ENCODE data around the gene CGB1. TPM values are rescaled to one million over a fixed set of nuclear protein-coding genes. Genes with fewer than 3 reads are reported as not detected.

Gene CGB1
- polyA plus RNA-seq, 1 donor (not counting 4 experiments of a cell fraction or from before 2014, with no cell fraction given), result not detected

DNA sequence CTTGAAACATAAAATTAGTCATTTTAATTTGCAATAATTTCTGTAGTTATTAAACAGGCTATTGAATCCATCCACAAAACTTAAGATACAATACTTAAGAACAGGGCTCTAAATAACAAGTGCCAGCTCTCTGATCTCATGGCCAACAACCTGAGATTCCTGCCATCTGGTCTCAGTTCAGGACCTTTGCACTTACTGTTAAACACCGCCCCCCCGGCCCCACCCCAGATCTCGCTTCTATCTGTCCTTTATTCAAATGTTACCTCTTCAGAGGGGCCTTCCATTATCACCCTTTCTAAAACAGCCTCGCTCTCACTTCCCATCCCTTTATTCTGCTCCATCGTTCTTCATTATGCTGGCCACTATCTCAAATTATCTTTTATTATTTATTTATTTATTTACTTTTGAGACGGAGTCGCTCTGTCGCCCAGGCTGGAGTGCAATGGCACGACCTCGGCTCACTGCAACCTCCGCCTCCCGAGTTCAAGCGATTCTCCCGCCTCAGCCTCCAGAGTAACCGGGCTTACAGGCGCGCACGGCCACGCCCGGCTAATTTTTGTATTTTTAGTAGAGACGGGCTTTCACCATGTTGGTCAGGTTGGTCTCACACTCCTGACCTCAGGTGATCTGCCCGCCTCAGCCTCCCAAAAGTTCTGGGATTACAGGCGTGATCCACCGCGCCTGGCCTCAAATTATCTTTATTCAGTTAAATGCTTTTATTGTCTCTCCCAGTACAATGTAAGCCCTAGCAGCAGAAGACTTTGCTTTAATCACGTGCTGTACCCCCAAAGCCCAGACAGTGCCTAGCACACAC lies 47.7 kb upstream of the CGB1 start:
- DNase-seq (ENCODE audit: low read depth, low spot score), result no peak
- peaks cover 16% of the 10 kb centered on the region for H3K4me1 ChIP-seq (ENCODE audit: control insufficient read depth, extremely low read depth, insufficient read depth, low read length)
- peaks cover 39% of the 10 kb centered on the region for H3K79me2 ChIP-seq (ENCODE audit: control insufficient read depth, insufficient read depth, low read length)
- peak overlapping the region; percentile 79 for H2AFZ ChIP-seq (ENCODE audit: control insufficient read depth, low read length)
- H3K4me2 ChIP-seq (ENCODE audit: control insufficient read depth, extremely low read depth, insufficient read depth, low read depth, low read length), result peak overlapping the region; percentile 79
- H3K4me3 ChIP-seq (ENCODE audit: control insufficient read depth in 2 of 3, extremely low read depth in 1 of 3, insufficient read depth in 2 of 3, low read depth in 1 of 3, low read length in 3 of 3), result peak overlapping the region; percentile 24 to 88 (median 75)
- H3K27ac ChIP-seq (ENCODE audit: control insufficient read depth, insufficient read depth, low read length), result peak overlapping the region; percentile 83
- peaks cover 16% of the 10 kb centered on the region for H4K20me1 ChIP-seq (ENCODE audit: control insufficient read depth, extremely low read depth, insufficient read depth, low read length)
- H3K9me1 ChIP-seq (ENCODE audit: control insufficient read depth, extremely low read depth, insufficient read depth, low read length), result no peaks in the 10 kb centered on the region
- no peaks in the 10 kb centered on the region for H3K9me3 ChIP-seq (ENCODE audit: control insufficient read depth, low read depth, low read length)
- dilution Hi-C loops (cut with MboI; ENCODE audit: extremely low pct_ligation_motif_present, low sequenced_read_pairs), result no loop called here
- no peak for FAIRE-seq
- TF ChIP-seq, protein P1, sequence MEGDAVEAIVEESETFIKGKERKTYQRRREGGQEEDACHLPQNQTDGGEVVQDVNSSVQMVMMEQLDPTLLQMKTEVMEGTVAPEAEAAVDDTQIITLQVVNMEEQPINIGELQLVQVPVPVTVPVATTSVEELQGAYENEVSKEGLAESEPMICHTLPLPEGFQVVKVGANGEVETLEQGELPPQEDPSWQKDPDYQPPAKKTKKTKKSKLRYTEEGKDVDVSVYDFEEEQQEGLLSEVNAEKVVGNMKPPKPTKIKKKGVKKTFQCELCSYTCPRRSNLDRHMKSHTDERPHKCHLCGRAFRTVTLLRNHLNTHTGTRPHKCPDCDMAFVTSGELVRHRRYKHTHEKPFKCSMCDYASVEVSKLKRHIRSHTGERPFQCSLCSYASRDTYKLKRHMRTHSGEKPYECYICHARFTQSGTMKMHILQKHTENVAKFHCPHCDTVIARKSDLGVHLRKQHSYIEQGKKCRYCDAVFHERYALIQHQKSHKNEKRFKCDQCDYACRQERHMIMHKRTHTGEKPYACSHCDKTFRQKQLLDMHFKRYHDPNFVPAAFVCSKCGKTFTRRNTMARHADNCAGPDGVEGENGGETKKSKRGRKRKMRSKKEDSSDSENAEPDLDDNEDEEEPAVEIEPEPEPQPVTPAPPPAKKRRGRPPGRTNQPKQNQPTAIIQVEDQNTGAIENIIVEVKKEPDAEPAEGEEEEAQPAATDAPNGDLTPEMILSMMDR (optimal IDR thresholded peaks at IDR 0.05 in 1 of 3, IDR thresholded peaks at IDR 0.05 in 1 of 3, conservative IDR thresholded peaks at IDR 0.05 in 1 of 3; ENCODE audit: extremely low read depth in 1 of 3, insufficient read depth in 2 of 3, low read length in 3 of 3), result no peak
- TF ChIP-seq EZH2 (IDR thresholded peaks at IDR 0.05; ENCODE audit: low read length), result no peak
- H3K36me3 ChIP-seq (ENCODE audit: control insufficient read depth in 2 of 2, extremely low read depth in 1 of 2, insufficient read depth in 2 of 2, low read length in 2 of 2), result peaks cover 7 to 15% of the 10 kb centered on the region in 2 experiments
- H3K27me3 ChIP-seq (ENCODE audit: control insufficient read depth, extremely low read depth, insufficient read depth, low read length), result no peaks in the 10 kb centered on the region
- H3K9ac ChIP-seq (ENCODE audit: control insufficient read depth, extremely low read depth, insufficient read depth, low read length), result peak overlapping the region; percentile 91

DNA sequence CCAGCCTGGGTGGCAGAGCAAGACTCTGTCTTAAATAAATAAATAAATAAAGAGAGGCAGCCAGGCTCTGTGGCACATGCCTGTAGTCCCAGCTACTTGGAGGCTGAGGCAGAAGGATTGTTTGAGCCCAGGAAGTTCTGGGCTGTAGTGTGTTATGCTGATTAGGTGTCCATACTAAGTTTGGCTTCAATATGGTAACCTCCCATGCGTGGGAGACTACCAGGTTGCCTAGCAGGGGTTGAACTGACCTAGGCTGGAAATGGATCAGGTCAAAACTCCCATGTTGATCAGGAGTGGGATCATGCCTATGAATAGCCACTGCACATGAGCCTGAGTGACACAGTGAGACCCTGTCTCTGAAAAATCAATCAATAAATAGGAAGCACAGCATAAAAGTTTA lies 44.6 kb upstream of the CGB1 start:
- Histone ChIP-seq H3K9me3 (ENCODE audit: control insufficient read depth, low read depth, low read length) (no peaks in the 10 kb centered on the region), H3K27me3 (ENCODE audit: control insufficient read depth, extremely low read depth, insufficient read depth, low read length) (no peaks in the 10 kb centered on the region), H3K36me3 (ENCODE audit: control insufficient read depth in 2 of 2, extremely low read depth in 1 of 2, insufficient read depth in 2 of 2, low read length in 2 of 2) (no peaks in the 10 kb centered on the region), H3K9me1 (ENCODE audit: control insufficient read depth, extremely low read depth, insufficient read depth, low read length) (no peaks in the 10 kb centered on the region), H3K27ac (ENCODE audit: control insufficient read depth, insufficient read depth, low read length) (no peak overlapping the region), H3K9ac (ENCODE audit: control insufficient read depth, extremely low read depth, insufficient read depth, low read length) (no peak overlapping the region), H3K79me2 (ENCODE audit: control insufficient read depth, insufficient read depth, low read length) (peaks cover 10% of the 10 kb centered on the region), H4K20me1 (ENCODE audit: control insufficient read depth, extremely low read depth, insufficient read depth, low read length) (no peaks in the 10 kb centered on the region), H3K4me2 (ENCODE audit: control insufficient read depth, extremely low read depth, insufficient read depth, low read depth, low read length) (no peak overlapping the region), H3K4me3 (ENCODE audit: control insufficient read depth in 2 of 3, extremely low read depth in 1 of 3, insufficient read depth in 2 of 3, low read depth in 1 of 3, low read length in 3 of 3) (no peak overlapping the region), H3K4me1 (ENCODE audit: control insufficient read depth, extremely low read depth, insufficient read depth, low read length) (peaks cover 4% of the 10 kb centered on the region), H2AFZ (ENCODE audit: control insufficient read depth, low read length) (no peak overlapping the region)
- FAIRE-seq (no peak), DNase-seq (ENCODE audit: low read depth, low spot score) (no peak)
- dilution Hi-C loops (cut with MboI; ENCODE audit: extremely low pct_ligation_motif_present, low sequenced_read_pairs), result no loop called here
- TF ChIP-seq EZH2 (IDR thresholded peaks at IDR 0.05; ENCODE audit: low read length), result no peak
- TF ChIP-seq, protein P1 (optimal IDR thresholded peaks at IDR 0.05 in 1 of 3, IDR thresholded peaks at IDR 0.05 in 1 of 3, conservative IDR thresholded peaks at IDR 0.05 in 1 of 3; ENCODE audit: extremely low read depth in 1 of 3, insufficient read depth in 2 of 3, low read length in 3 of 3), result no peak
